DMS114 treated with DMSO at 0.1 percent for 48 hours (cell line): ENCODE data around the gene KCTD14.
"Not testable (repeated sequence)": the region's sequence is repeated elsewhere in the genome, so short reads cannot be mapped to it uniquely, and the experiment has no call there.

Experiments
- DNase-seq: peaks from one replicate; lab custom pipeline; 2025; ENCODE audit not compliant: unreplicated experiment; lab: John Stamatoyannopoulos, UW

Gene KCTD14

GRCh38 chr11:78048561-78048960, 25.5 kb upstream of the KCTD14 start:
- DNase-seq = no peak

GRCh38 chr11:78046486-78046854, 23.4 kb upstream of the KCTD14 start:
- DNase-seq = no peak

GRCh38 chr11:78045851-78046485, 22.9 kb upstream of the KCTD14 start:
- DNase-seq = peak; percentile 15

- no peak for DNase-seq
Measured at GRCh38 chr11:78044706-78045105, 21.6 kb upstream of the KCTD14 start.

GRCh38 chr11:78041843-78042440, 18.9 kb upstream of the KCTD14 start:
- DNase-seq = no peak

GRCh38 chr11:78041380-78041719, 18.3 kb upstream of the KCTD14 start:
- DNase-seq = not testable (repeated sequence)

- no peak for DNase-seq
Measured at GRCh38 chr11:78040691-78041379, 17.8 kb upstream of the KCTD14 start.

- DNase-seq = no peak
Measured at GRCh38 chr11:78039919-78040671, 17.0 kb upstream of the KCTD14 start.

GRCh38 chr11:78039391-78039918, 16.4 kb upstream of the KCTD14 start:
- DNase-seq = no peak

GRCh38 chr11:78038697-78039313, 15.7 kb upstream of the KCTD14 start:
- DNase-seq = no peak

- no peak for DNase-seq
Measured at GRCh38 chr11:78037825-78038620, 14.9 kb upstream of the KCTD14 start.

- no peak for DNase-seq
Measured at GRCh38 chr11:78037056-78037455, 14.0 kb upstream of the KCTD14 start.

- no peak for DNase-seq
Measured at GRCh38 chr11:78036313-78036712, 13.2 kb upstream of the KCTD14 start.

- no peak for DNase-seq
Measured at GRCh38 chr11:78034623-78035022, 11.5 kb upstream of the KCTD14 start.

- no peak for DNase-seq
Measured at GRCh38 chr11:78033040-78033439, 10.0 kb upstream of the KCTD14 start.

GRCh38 chr11:78032090-78032489, 9.0 kb upstream of the KCTD14 start:
- DNase-seq = no peak

GRCh38 chr11:78031629-78032028, 8.6 kb upstream of the KCTD14 start:
- no peak for DNase-seq

- no peak for DNase-seq
Measured at GRCh38 chr11:78030429-78031325, 7.6 kb upstream of the KCTD14 start.

GRCh38 chr11:78028423-78028822, 5.3 kb upstream of the KCTD14 start:
- DNase-seq = not testable (repeated sequence)
